Vagina (tissue), 2 donors: Measurements from ENCODE around the gene COBLL1.

Experiments used
- POLR2AphosphoS5 ChIP-seq, 2 donors: sonication (generic); formaldehyde crosslinking; IDR thresholded peaks; one replicate each; pipeline ENCODE4 v1.9.0; 2017; ENCODE audit warnings: antibody characterized with exemption in 2 of 2, mild to moderate bottlenecking in 2 of 2, low read depth in 1 of 2; ENCODE audit not compliant: insufficient read depth in 1 of 2
- TF ChIP-seq, protein P1 (sequence below), 3 experiments: fragments of 450-650 bp in 2 of 3; fragments of 200-600 bp in 1 of 3; sonication (generic) in 1 of 3; IDR thresholded peaks; one replicate each; pipeline ENCODE4 v1.5.1; 2017 to 2019; ENCODE audit warnings: antibody characterized with exemption in 3 of 3, mild to moderate bottlenecking in 2 of 3, moderate library complexity in 2 of 3

DNA sequence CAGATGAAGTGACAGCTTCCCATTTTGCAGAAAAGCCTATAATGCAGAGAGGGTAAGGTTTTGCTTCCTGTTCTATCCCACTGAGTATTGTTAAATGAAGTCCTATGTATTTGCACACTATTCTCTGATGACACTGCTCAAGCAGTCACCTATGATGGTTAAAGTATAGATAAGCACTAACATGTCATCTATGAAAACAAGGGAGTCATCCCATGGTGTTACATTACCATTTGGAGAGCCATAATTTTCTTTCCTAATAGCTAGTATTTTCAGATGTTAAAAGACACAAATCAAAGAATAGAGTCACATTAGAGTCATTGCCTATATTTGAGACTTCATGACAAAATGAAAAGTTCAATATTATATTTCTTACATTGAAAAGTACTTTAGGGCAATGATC, 177.6 kb downstream of the COBLL1 start:
- TF ChIP-seq, protein P1, sequence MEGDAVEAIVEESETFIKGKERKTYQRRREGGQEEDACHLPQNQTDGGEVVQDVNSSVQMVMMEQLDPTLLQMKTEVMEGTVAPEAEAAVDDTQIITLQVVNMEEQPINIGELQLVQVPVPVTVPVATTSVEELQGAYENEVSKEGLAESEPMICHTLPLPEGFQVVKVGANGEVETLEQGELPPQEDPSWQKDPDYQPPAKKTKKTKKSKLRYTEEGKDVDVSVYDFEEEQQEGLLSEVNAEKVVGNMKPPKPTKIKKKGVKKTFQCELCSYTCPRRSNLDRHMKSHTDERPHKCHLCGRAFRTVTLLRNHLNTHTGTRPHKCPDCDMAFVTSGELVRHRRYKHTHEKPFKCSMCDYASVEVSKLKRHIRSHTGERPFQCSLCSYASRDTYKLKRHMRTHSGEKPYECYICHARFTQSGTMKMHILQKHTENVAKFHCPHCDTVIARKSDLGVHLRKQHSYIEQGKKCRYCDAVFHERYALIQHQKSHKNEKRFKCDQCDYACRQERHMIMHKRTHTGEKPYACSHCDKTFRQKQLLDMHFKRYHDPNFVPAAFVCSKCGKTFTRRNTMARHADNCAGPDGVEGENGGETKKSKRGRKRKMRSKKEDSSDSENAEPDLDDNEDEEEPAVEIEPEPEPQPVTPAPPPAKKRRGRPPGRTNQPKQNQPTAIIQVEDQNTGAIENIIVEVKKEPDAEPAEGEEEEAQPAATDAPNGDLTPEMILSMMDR (IDR thresholded peaks at IDR 0.05), result no peak
- TF ChIP-seq POLR2AphosphoS5 (IDR thresholded peaks at IDR 0.05; ENCODE audit: insufficient read depth in 1 of 2, low read depth in 1 of 2), result no peak
